ENCODE results near the gene VSIR.

Gene VSIR

GRCh38 chr10:71770255-71770654 lies 3.1 kb downstream of the VSIR start:
- H3K4me3 ChIP-seq (ENCODE audit: low read depth, low read length): no peak overlapping the region
- peak; percentile 12 for DNase-seq (ENCODE audit: low read depth, low spot score)
- in situ Hi-C loops (cut with HindIII; ENCODE audit: low sequenced_read_pairs): no loop called here
- TF ChIP-seq, protein P1, sequence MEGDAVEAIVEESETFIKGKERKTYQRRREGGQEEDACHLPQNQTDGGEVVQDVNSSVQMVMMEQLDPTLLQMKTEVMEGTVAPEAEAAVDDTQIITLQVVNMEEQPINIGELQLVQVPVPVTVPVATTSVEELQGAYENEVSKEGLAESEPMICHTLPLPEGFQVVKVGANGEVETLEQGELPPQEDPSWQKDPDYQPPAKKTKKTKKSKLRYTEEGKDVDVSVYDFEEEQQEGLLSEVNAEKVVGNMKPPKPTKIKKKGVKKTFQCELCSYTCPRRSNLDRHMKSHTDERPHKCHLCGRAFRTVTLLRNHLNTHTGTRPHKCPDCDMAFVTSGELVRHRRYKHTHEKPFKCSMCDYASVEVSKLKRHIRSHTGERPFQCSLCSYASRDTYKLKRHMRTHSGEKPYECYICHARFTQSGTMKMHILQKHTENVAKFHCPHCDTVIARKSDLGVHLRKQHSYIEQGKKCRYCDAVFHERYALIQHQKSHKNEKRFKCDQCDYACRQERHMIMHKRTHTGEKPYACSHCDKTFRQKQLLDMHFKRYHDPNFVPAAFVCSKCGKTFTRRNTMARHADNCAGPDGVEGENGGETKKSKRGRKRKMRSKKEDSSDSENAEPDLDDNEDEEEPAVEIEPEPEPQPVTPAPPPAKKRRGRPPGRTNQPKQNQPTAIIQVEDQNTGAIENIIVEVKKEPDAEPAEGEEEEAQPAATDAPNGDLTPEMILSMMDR (IDR thresholded peaks at IDR 0.05; ENCODE audit: low read depth, low read length): no peak

GRCh38 chr10:71769279-71769823 lies 4.0 kb downstream of the VSIR start:
- no peak overlapping the region for H3K4me3 ChIP-seq (ENCODE audit: low read depth, low read length)
- TF ChIP-seq, protein P1 (IDR thresholded peaks at IDR 0.05; ENCODE audit: low read depth, low read length): no peak
- in situ Hi-C loops (cut with HindIII; ENCODE audit: low sequenced_read_pairs): no loop called here
- DNase-seq (ENCODE audit: low read depth, low spot score): peak; percentile 18

- TF ChIP-seq, protein P1 (IDR thresholded peaks at IDR 0.05; ENCODE audit: low read depth, low read length): no peak
- in situ Hi-C loops (cut with HindIII; ENCODE audit: low sequenced_read_pairs): no loop called here
- peak; percentile 13 for DNase-seq (ENCODE audit: low read depth, low spot score)
- no peak overlapping the region for H3K4me3 ChIP-seq (ENCODE audit: low read depth, low read length)
These were observed 5.8 kb downstream of the VSIR start for GRCh38 chr10:71767420-71768035.

GRCh38 chr10:71766717-71767419 lies 6.5 kb downstream of the VSIR start:
- in situ Hi-C loops (cut with HindIII; ENCODE audit: low sequenced_read_pairs): no loop called here
- DNase-seq (ENCODE audit: low read depth, low spot score): peak; percentile 92
- no peak overlapping the region for H3K4me3 ChIP-seq (ENCODE audit: low read depth, low read length)
- TF ChIP-seq, protein P1 (IDR thresholded peaks at IDR 0.05; ENCODE audit: low read depth, low read length): no peak

DNA sequence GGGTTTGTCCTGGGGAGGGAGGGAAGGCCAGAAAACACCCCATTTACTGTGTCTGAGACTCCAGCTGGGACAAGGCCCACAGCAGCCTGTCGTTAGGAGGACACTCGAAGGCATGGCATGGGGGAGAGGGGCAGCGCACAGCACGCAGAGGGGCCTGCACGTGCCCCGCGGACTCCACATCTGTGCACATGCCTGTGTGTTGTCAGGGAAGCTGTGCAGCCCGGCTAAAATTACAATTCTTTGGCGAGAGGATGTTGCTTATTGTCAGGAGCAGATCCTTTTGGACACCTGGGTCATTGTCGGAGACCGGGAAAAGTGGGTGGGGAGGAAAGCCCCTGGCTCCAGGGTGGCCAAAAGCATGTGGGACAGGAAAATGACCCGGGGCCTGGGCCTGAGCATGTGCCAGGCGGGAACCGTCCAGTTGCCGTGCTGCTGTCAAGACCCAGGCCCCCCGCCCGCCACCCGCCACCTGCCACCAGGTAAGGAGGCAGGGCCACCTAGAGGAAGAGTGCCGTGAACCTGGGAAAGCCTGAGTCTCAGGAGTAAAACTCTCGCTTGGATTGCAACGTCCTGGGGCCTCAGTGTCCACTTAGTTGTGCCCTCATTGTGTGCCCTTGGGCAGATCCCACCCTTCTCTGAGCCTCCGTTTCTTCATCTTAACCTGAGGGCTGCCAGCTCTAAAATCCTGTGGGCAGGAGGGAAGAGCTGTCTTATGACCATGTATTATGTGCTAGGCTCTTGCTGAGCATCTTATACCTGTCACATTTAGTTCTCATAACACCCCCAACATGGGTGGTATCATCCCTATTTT lies 7.2 kb downstream of the VSIR start:
- in situ Hi-C loops (cut with HindIII; ENCODE audit: low sequenced_read_pairs): no loop called here

More for the DNA sequence above, 7.2 kb downstream of the VSIR start:
- no peak overlapping the region for H3K4me3 ChIP-seq (ENCODE audit: low read depth, low read length)
- TF ChIP-seq, protein P1 (IDR thresholded peaks at IDR 0.05; ENCODE audit: low read depth, low read length): no peak
- no peak for DNase-seq (ENCODE audit: low read depth, low spot score)

Data from astrocyte of the spinal cord (primary cell).